PC-9 (cell line): Measurements from ENCODE around the gene NMT2.

Experiments
- CTCF ChIP-seq: fragments of 200-600 bp; sonication (generic); conservative IDR thresholded peaks from 2 replicates; pipeline ENCODE4 v1.6.1; 2017; ENCODE audit warnings: mixed run types, antibody characterized with exemption, mild to moderate bottlenecking, moderate library complexity
- EZH2 ChIP-seq: fragments of 200-600 bp; sonication (generic); IDR thresholded peaks from 2 replicates; pipeline ENCODE4 v1.8.0; 2017; ENCODE audit warnings: antibody characterized with exemption, low read depth

GRCh38 chr10:15158448-15158847, 10.0 kb downstream of the NMT2 start:
- TF ChIP-seq CTCF (no peak), EZH2 (no peak)
